GM18520 (cell line): ENCODE data around the gene ZBTB18.
"Not testable (repeated sequence)": the region's sequence is repeated elsewhere in the genome, so short reads cannot be mapped to it uniquely, and the experiment has no call there.

ENCODE experiments used
- ATAC-seq: cut with Tn5 transposase; IDR thresholded peaks from one replicate; pipeline ENCODE4 v1.9.1; 2021; ENCODE audit not compliant: unreplicated experiment

The ZBTB18 gene

GRCh38 chr1:244050835-244051444, at the start of gene ZBTB18:
Gene ZBTB18 (plus strand): TSS chr1:244051283. CDS start chr1:244051432, 149 bp downstream.
- no peak for ATAC-seq

- no peak for ATAC-seq
These were observed 48.4 kb upstream of the ZBTB18 start for GRCh38 chr1:244002721-244003120.

GRCh38 chr1:244005455-244005854, 45.6 kb upstream of the ZBTB18 start:
- no peak for ATAC-seq

GRCh38 chr1:244006381-244006901, 44.6 kb upstream of the ZBTB18 start:
- no peak for ATAC-seq

- ATAC-seq: no peak
These were observed 44.1 kb upstream of the ZBTB18 start for GRCh38 chr1:244006961-244007360.

- no peak for ATAC-seq
These were observed 40.9 kb upstream of the ZBTB18 start for GRCh38 chr1:244010191-244010590.

- no peak for ATAC-seq
These were observed 40.4 kb upstream of the ZBTB18 start for GRCh38 chr1:244010703-244011123.

GRCh38 chr1:244011271-244011670, 39.8 kb upstream of the ZBTB18 start:
- ATAC-seq: no peak

- no peak for ATAC-seq
These were observed 39.3 kb upstream of the ZBTB18 start for GRCh38 chr1:244011786-244012185.

- ATAC-seq: no peak
These were observed 38.9 kb upstream of the ZBTB18 start for GRCh38 chr1:244012202-244012601.

- ATAC-seq: no peak
These were observed 38.0 kb upstream of the ZBTB18 start for GRCh38 chr1:244013100-244013499.

GRCh38 chr1:244014862-244015261, 36.2 kb upstream of the ZBTB18 start:
- not testable (repeated sequence) for ATAC-seq

GRCh38 chr1:244019982-244020485, 31.0 kb upstream of the ZBTB18 start:
- no peak for ATAC-seq

GRCh38 chr1:244021427-244021826, 29.7 kb upstream of the ZBTB18 start:
- no peak for ATAC-seq

- no peak for ATAC-seq
These were observed 28.8 kb upstream of the ZBTB18 start for GRCh38 chr1:244022311-244022710.

GRCh38 chr1:244022864-244023440, 28.1 kb upstream of the ZBTB18 start:
- ATAC-seq: no peak

GRCh38 chr1:244027491-244028145, 23.5 kb upstream of the ZBTB18 start:
- no peak for ATAC-seq

GRCh38 chr1:244028701-244029100, 22.4 kb upstream of the ZBTB18 start:
- ATAC-seq: no peak

GRCh38 chr1:244029124-244029523, 22.0 kb upstream of the ZBTB18 start:
- ATAC-seq: no peak

- ATAC-seq: no peak
These were observed 20.5 kb upstream of the ZBTB18 start for GRCh38 chr1:244030481-244031040.

- no peak for ATAC-seq
These were observed 15.7 kb upstream of the ZBTB18 start for GRCh38 chr1:244035358-244035757.

- ATAC-seq: no peak
These were observed 13.8 kb upstream of the ZBTB18 start for GRCh38 chr1:244037252-244037651.
